ENCODE measurements around the gene EXOC2. TPM values are rescaled to one million over a fixed set of nuclear protein-coding genes. Genes with fewer than 3 reads are reported as not detected.
A peak's percentile ranks its signal among the peaks of the same experiment; 100 is the strongest.

EXOC2 gene
- total RNA-seq, 1 donor = 18.6 TPM

- DNase-seq (ENCODE audit: low read depth in 2 of 3, low spot score in 2 of 3) = peak; percentile 24 to 59 (median 25)
These were observed 218.3 kb downstream of the EXOC2 start for GRCh38 chr6:474453-475185.

GRCh38 chr6:473768-474452 lies 219.0 kb downstream of the EXOC2 start:
- DNase-seq (ENCODE audit: low read depth in 2 of 3, low spot score in 2 of 3) = no peak

- DNase-seq (ENCODE audit: low read depth in 2 of 3, low spot score in 2 of 3) = no peak
These were observed 219.6 kb downstream of the EXOC2 start for GRCh38 chr6:473356-473755.

- no peak for DNase-seq (ENCODE audit: low read depth in 2 of 3, low spot score in 2 of 3)
These were observed 222.0 kb downstream of the EXOC2 start for GRCh38 chr6:470901-471448.

- DNase-seq (ENCODE audit: low read depth in 2 of 3, low spot score in 2 of 3) = no peak
These were observed 222.7 kb downstream of the EXOC2 start for GRCh38 chr6:470051-470900.

GRCh38 chr6:467671-468082 lies 225.3 kb downstream of the EXOC2 start:
- no peak for DNase-seq (ENCODE audit: low read depth in 2 of 3, low spot score in 2 of 3)

GRCh38 chr6:467111-467510 lies 225.8 kb downstream of the EXOC2 start:
- no peak for DNase-seq (ENCODE audit: low read depth in 2 of 3, low spot score in 2 of 3)

- DNase-seq (ENCODE audit: low read depth in 2 of 3, low spot score in 2 of 3) = no peak
These were observed 226.4 kb downstream of the EXOC2 start for GRCh38 chr6:466564-466963.

GRCh38 chr6:465531-466348 lies 227.2 kb downstream of the EXOC2 start:
- no peak for DNase-seq (ENCODE audit: low read depth in 2 of 3, low spot score in 2 of 3)

GRCh38 chr6:456887-457286 lies 236.1 kb downstream of the EXOC2 start:
- DNase-seq (ENCODE audit: low read depth in 2 of 3, low spot score in 2 of 3) = no peak

GRCh38 chr6:456358-456867 lies 236.5 kb downstream of the EXOC2 start:
- DNase-seq (ENCODE audit: low read depth in 2 of 3, low spot score in 2 of 3) = no peak

GRCh38 chr6:455835-456234 lies 237.1 kb downstream of the EXOC2 start:
- no peak for DNase-seq (ENCODE audit: low read depth in 2 of 3, low spot score in 2 of 3)

- DNase-seq (ENCODE audit: low read depth in 2 of 3, low spot score in 2 of 3) = no peak
These were observed 237.8 kb downstream of the EXOC2 start for GRCh38 chr6:455006-455585.

- DNase-seq (ENCODE audit: low read depth in 2 of 3, low spot score in 2 of 3) = no peak
These were observed 238.6 kb downstream of the EXOC2 start for GRCh38 chr6:454148-454991.

- DNase-seq (ENCODE audit: low read depth in 2 of 3, low spot score in 2 of 3) = no peak
These were observed 239.8 kb downstream of the EXOC2 start for GRCh38 chr6:453152-453551.

- no peak for DNase-seq (ENCODE audit: low read depth in 2 of 3, low spot score in 2 of 3)
These were observed 240.5 kb downstream of the EXOC2 start for GRCh38 chr6:452301-453067.

- DNase-seq (ENCODE audit: low read depth in 2 of 3, low spot score in 2 of 3) = no peak
These were observed 241.1 kb downstream of the EXOC2 start for GRCh38 chr6:451847-452246.

GRCh38 chr6:451336-451735 lies 241.6 kb downstream of the EXOC2 start:
- no peak for DNase-seq (ENCODE audit: low read depth in 2 of 3, low spot score in 2 of 3)
